Measurements from ENCODE around the gene GFER. TPM values are rescaled to one million over a fixed set of nuclear protein-coding genes. Genes with fewer than 3 reads are reported as not detected.

The GFER gene
- total and polyA plus RNA-seq, 9 of the 15 experiments (the other 6 are each of a cell fraction or from before 2014, with no cell fraction given) = 4.3 to 53.7 (median 19.8) TPM

GRCh38 chr16:1971796-1972489, 12.1 kb upstream of the GFER start, which contains the start of gene TBL3 (continued):
- TF ChIP-seq CHD7 (IDR thresholded peaks at IDR 0.05; ENCODE audit: low read depth, low read length) (no peak), ZNF280B (CRISPR knock-in tag; IDR thresholded peaks at IDR 0.05) (no peak), THAP7 (CRISPR knock-in tag; IDR thresholded peaks at IDR 0.05) (peak; percentile 8; the same call in 1 of the 2 replicates), DIDO1 (tag; IDR thresholded peaks at IDR 0.05; ENCODE audit: low read depth) (peak; percentile 98), CREBBP (IDR thresholded peaks at IDR 0.05; ENCODE audit: low read depth, low read length) (no peak), MBD2 (IDR thresholded peaks at IDR 0.05; ENCODE audit: borderline replicate concordance, low read depth) (peak; percentile 95), ZNF436 (CRISPR knock-in tag; IDR thresholded peaks at IDR 0.05) (peak; percentile 30; the same call in 1 of the 2 replicates), SP1 (CRISPR knock-in tag; IDR thresholded peaks at IDR 0.05) (peak; percentile 98), ZNF431 (CRISPR knock-in tag; IDR thresholded peaks at IDR 0.05) (0 out of 2 replicates have a peak, but pooled peaks have one; percentile 10), MLLT1 (IDR thresholded peaks at IDR 0.05) (peak in 1 of 2 experiments; percentile 100; a peak in 2 of 4 replicates), FOXK1 (CRISPR knock-in tag; IDR thresholded peaks at IDR 0.05; ENCODE audit: borderline replicate concordance) (peak; percentile 80)
